Amniotic epithelial cell (primary cell): Measurements from ENCODE around the gene ZNF831.

Source experiments
- DNase-seq: peaks from one replicate; pipeline ENCODE4 v3.0.0-alpha.2; 2010; ENCODE audit warnings: low read depth

ZNF831 gene

DNA sequence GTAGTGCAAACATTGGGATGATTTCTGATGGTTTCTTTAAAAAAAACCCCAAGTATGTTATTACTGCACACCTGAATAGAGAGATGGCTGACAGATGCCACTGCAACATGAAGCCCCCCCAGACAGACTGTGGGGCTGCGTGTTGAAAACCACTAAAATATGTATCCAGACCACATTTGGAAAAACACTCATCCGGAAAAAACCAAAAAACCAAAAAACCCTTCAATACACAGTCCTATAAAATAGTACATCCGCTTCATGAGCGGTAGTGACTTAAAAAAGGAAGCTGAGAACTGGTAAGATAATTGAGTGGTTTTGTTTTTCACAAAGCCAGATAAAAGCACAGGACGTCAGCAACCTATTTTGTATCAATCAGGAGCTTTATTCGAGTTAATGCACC is 89.7 kb downstream of the ZNF831 start:
- no peak for DNase-seq

DNA sequence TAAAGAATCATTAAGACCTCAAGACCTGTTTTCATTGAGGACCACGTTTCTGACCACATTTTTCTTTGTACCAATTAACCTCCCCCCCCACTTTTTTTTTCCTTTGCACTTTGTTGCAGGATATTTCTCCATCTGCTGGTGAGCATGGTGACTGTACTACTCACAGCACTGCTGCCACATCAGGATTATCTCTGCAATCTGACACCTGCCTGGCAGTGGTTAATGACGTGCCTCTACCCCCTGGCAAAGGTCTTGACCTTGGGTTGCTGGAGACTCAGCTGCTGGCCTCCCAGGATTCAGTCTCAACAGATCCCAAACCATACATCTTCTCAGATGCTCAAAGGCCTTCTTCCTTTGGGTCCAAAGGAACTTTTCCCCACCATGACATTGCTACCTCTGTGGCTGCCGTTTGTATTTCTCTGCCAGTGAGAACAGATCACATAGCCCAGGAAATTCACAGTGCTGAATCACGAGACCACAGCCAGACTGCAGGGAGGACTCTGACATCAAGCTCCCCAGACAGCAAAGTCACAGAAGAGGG is 90.2 kb downstream of the ZNF831 start:
- no peak for DNase-seq

DNA sequence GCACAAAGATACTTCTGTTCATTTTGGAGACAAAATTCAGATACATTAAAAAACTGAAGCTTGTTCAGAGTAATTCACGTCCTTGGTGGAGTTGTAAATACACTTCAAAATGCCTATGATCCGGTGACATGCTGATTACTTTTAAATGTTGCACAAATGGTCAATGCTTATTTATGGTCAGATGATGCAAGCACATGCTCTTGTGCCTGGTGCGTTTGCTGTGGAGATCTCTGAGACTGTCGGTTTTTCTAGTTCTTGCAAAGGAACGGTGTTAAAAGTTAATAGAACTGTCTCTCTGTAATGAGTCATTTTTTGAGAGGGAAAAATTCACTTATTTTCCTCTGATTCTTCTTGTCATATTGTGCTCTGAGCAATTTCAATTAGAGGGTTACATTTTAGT is 91.6 kb downstream of the ZNF831 start:
- no peak for DNase-seq

- DNase-seq = no peak
Measured at GRCh38 chr20:59258221-59258621, 94.6 kb downstream of the ZNF831 start.

- DNase-seq = no peak
Measured at GRCh38 chr20:59259946-59260345, 96.3 kb downstream of the ZNF831 start.

DNA sequence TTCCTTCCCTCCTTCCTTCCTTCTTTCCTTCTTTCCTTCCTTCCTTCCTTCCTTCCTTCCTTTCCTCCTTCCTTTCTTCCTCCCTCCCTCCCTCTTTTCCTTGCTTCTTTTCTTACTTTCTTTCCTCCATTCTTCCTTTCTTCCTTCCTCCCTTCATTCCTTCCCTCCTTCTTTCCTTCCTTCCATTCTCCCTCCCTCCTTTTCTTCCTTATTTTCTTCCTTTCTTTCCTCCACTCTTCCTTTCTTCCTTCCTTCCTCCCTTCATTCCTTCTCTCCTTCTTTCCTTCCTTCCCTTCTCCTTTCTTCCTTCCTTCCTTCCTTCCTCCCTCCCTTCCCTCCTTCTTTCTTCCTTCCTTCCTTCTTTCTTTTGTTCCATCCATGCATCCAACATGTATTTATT is 101.7 kb downstream of the ZNF831 start:
- DNase-seq = no peak

- no peak for DNase-seq
Measured at GRCh38 chr20:59268870-59269269, 105.2 kb downstream of the ZNF831 start.

- DNase-seq = no peak
Measured at GRCh38 chr20:59269411-59270025, 105.9 kb downstream of the ZNF831 start.

DNA sequence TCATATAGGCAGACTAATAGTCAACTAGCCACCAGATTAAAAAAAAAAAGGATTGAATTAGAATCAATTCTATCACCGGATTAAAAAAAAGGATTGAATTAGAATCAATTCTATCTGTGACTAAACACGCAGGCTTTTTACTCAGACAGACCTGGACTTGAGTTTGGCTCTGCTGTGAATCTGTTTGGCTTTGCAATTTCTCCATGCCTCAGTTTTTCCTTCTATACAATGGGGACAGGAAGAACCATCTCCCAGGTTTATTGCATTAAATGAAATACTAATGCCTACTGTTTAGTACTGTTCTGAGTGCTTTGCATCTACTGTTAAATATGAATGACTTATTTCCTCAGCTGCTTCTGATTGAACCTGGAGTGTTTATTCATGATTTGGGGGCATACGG is 106.8 kb downstream of the ZNF831 start:
- no peak for DNase-seq

DNA sequence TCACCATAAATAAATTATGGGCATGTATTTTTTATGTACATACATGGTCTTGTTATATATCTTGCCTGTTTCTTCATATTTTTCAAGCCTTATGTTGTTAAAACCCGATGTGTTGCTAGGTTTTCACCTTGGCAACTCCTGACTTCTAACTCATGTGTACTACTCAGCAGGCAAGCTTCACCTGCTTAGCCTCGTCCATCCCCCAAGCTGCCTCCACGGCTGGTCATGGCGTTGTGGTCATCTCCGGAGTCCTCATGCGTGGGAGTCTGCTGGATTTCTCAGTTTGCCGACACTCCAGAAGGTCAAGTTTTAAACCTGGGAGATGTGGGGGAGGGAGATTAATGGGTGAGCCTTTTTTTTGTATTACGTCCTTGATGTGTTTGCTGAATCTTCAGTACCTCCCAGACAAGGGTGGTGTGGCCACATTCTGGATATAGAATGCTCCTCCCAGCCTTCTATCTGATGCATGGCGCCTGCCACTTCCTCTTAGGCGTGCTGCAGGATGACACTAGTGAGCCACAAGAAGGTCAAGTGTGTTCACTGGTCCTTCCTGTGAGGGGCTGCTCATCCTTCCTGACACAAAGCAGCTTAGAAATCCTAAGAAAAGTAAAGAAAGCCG is 110.2 kb downstream of the ZNF831 start:
- DNase-seq = no peak

DNA sequence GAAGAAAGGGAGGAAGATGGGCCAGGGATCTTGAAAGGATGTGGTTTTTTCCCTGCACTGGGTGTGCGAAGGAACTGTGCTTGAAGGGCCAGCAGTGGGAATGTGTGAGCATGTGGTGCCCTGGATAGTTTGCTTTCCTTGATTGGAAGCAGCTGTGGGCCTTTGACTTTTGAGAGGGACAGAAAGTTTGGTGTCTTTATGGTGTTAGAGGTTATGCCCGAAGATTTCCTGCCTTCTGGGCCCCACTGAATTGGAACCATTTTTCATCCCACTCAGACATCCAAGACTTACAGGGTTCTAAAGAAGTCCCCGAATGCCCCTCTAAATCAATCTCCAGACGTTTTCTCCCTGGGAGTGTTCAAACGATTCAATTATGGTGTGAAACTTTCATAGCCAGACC is 113.3 kb downstream of the ZNF831 start:
- no peak for DNase-seq

- DNase-seq = no peak
Measured at GRCh38 chr20:59284470-59284869, 120.8 kb downstream of the ZNF831 start.

DNA sequence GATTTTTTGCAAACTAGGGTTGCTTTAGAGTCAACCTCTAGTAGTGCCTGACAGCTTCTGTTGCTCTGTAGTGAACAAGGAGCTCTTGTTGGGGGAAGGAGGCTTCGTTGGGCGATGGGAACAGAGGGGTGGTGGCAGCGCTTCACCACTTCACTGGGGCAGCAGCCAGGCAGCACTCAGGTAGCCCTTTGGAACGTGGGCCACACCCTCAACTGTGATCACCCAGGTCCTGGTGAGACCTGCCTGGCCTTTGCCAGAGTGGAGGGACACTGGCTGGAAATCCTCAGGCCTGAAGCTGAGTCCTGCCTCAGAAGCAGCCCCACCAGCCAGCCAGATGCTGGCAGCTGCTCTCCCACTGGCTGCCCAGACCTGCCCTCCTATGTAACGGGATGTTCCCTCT is 126.4 kb downstream of the ZNF831 start:
- no peak for DNase-seq

DNA sequence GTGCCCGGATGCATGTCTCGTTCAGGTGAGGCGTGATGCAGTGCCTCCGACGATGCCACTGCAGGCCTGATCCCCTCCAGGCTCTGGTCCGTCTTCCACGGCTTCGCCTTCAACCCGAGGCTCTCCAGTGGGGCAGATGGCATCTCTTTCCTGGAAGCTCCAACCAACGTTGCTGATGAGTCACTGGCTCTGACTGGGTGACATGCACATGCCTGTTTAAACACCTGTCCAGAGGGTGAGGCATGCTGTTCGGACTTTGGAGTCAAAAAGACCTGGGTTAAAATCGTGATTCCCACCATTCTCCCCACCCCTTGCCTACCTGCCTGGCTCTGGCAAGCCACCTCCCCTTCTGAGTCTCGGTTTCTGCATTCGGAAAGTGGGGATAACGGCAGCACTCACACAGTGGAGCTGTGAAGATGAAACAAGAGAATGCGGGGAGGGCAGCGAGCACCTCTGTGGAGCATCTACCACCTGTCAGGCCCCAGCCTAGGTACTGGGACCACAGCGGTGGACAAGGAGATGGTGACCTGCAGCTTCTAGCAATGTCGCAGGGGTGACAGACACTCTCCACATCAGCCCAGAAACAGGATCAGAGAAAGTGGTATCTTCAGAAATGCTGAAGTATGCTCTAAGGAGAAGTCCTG is 128.2 kb downstream of the ZNF831 start:
- DNase-seq = no peak

- no peak for DNase-seq
Measured at GRCh38 chr20:59295531-59295930, 131.9 kb downstream of the ZNF831 start.

- no peak for DNase-seq
Measured at GRCh38 chr20:59297686-59298085, 134.1 kb downstream of the ZNF831 start.

DNA sequence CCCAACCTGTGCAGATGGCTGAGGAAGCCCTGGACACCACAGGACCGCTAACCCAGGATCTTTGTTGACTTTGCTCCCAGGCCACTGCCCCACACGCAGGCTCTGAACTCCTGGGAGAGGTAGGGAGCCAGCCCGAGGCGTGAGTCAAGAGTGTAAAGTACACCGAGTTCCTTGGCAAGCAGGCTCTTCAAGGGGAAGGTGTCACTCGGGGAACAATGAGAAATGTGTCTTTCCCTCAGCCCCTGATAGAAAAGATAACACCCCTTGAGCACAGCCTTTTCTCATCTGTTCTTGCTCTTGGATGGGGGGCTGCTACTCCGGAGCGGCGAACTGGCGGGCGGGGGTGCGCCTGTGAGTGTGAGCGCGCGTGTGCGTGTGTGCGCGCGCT is 136.3 kb downstream of the ZNF831 start:
- no peak for DNase-seq

- no peak for DNase-seq
Measured at GRCh38 chr20:59300333-59301081, 136.9 kb downstream of the ZNF831 start, which contains the start of gene EDN3. Gene EDN3 (plus strand): TSS chr20:59300611. CDS start chr20:59300813, 202 bp downstream.

DNA sequence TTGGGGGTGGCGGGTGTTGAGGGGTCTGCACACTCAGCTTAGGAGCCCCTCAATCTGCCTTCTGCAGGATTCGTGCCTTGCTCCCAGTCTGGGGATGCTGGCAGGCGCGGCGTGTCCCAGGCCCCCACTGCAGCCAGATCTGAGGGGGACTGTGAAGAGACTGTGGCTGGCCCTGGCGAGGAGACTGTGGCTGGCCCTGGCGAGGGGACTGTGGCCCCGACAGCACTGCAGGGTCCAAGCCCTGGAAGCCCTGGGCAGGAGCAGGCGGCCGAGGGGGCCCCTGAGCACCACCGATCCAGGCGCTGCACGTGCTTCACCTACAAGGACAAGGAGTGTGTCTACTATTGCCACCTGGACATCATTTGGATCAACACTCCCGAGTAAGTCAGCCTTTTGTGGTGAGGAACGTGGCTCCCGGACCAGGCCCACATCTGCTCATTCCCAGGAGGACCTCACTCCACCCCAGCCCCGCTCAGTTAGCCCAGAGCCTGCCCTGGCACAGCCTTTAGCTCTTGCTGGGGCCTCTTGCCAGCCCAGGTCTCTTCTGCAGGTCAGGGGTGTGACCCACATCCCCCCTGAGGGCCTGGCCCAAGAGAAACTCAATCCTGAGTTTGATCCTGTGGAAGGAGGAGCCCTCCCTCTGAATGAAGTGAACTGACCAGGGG is 137.9 kb downstream of the ZNF831 start:
- DNase-seq = no peak

DNA sequence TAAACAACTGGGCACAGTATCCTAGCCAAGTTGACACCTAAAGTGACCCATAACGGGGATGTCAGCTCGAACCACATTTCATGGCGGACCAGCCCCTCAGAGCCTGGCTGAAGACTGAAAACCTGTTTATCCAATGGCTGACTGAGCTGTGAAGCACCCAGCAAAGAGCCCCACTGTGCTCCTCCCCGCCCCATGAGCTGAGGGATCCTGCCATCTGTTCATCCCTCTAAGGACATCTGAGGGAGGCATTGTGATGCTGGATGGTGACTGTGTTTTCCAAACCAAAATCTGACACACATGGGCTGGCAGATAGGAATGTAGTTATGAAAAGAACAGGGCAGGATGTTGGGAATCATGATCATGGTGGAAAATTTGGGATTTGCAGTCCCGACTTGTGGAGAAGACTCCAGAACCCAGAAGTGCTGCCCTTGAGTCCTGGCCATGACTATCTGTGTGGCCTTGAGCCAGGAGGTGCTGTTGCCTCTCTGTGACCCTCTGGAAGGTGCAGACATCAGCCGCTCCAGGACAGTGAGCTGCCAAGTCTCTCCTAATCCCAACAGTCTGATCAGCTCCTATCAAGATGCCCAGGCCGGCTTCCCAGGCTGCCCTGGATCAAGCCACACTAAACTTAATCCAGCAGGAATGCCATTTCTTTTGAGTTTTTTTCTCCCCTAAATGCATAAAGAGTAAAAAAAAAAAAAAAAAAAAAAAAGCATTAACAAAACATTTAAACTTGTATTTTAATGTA is 142.5 kb downstream of the ZNF831 start:
- no peak for DNase-seq

DNA sequence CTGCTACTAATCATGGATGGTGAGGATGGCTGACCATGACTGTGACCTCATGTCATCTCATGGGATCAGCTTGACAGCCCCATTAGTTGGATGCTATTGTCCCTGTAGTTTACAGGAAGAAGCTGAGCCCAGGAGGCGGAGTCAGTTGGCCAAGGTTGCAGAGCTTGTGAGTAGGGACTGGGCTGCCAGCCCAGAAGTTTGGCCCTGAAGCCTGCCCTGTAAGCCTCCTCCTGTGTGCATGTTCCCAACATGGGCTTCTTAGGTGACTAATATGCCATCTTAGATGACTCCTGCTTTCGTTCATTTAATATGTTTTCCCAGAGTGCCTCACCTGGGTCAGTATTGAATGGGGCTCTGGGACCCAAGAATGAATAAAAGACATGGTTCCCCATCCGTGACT is 143.6 kb downstream of the ZNF831 start:
- DNase-seq = no peak
